ENCODE results near the gene MX2. TPM values are rescaled to one million over a fixed set of nuclear protein-coding genes. Genes with fewer than 3 reads are reported as not detected.

The MX2 gene
- total and polyA plus RNA-seq, 2 donors (not counting 3 experiments of a cell fraction or from before 2014, with no cell fraction given): 0.01 TPM; not detected in 1

DNA sequence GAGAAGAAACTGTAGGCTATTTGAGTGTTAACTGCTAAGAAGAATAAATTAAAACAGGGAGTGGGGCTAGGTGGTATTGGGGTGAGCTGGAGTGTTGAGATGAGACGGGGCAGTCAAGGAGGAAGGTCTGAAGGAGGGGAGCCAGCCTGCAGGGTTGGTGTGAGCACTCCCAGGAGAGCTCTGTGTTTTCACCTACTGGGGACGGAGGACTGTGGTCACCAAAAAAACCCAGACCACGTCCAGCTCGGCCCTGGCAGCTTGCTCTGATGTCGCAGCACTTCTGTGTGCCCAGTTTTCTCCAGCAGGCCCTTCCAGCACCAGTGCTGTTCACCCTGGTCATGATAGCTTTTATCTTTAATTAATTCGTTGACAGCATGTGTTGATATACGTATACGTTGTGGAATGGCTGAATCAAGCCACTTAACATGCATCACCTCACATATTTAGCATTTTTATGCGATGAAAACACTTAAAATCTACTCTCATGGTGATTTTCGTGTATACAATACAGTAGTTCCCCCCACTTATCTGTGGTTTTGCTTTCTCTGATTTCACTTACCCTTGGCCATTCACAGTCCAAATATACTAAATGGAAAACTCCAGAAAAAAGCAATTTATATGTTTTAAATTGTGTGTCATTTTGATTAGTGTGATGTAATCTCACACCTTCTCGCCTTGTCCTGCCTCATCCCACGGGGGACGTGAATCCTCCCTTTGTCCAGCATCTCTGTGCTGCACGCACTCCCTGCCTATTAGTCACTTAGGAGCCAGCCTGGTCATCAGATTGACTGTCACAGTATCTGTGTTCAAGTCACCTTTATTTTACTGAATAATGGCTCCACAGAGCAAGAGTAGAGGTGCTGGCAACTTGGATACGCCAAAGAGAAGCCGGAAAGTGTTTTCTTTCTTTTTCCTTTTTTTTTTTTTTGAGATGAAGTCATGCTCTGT lies 32.9 kb upstream of the MX2 start:
- POLR2A ChIA-PET: no interaction called here
- FAIRE-seq (no peak), DNase-seq (ENCODE audit: low read depth, low spot score) (no peak)
- Histone ChIP-seq H3K9me3 (replicated peaks; ENCODE audit: control insufficient read depth, insufficient read depth, low read length) (no peaks in the 10 kb centered on the region), H3K36me3 (ENCODE audit: control insufficient read depth in 2 of 2, extremely low read depth in 1 of 2, insufficient read depth in 2 of 2, low read length in 2 of 2) (no peaks in the 10 kb centered on the region), H3K4me1 (ENCODE audit: control insufficient read depth, extremely low read depth, insufficient read depth, low read length) (no peaks in the 10 kb centered on the region), H3K9ac (replicated peaks; ENCODE audit: extremely low read depth, insufficient read depth, low read length) (no peak overlapping the region), H3K4me2 (ENCODE audit: insufficient read depth, low read length) (no peak overlapping the region), H3K27me3 (ENCODE audit: control insufficient read depth in 2 of 2, insufficient read depth in 2 of 2, low read length in 2 of 2) (no peaks in the 10 kb centered on the region), H3K9me1 (replicated peaks; ENCODE audit: control insufficient read depth, extremely low read depth, insufficient read depth, low read length) (no peaks in the 10 kb centered on the region), H3K4me3 (replicated peaks in 1 of 3; ENCODE audit: insufficient read depth in 1 of 3, low read depth in 1 of 3, low read length in 3 of 3) (no peak overlapping the region), H4K20me1 (replicated peaks; ENCODE audit: control insufficient read depth, extremely low read depth, insufficient read depth, low read length) (no peaks in the 10 kb centered on the region), H3K27ac (ENCODE audit: insufficient read depth, low read depth, low read length) (no peak overlapping the region), H3K79me2 (ENCODE audit: control insufficient read depth, insufficient read depth, low read length) (no peaks in the 10 kb centered on the region), H2AFZ (ENCODE audit: low read depth, low read length) (no peak overlapping the region)
- intact Hi-C loops (cut with micrococcal nuclease): no loop called here
- TF ChIP-seq MYC (IDR thresholded peaks at IDR 0.05; ENCODE audit: low read depth, low read length) (no peak), POLR2AphosphoS5 (IDR thresholded peaks at IDR 0.05; ENCODE audit: insufficient read depth, low read depth, low read length) (no peak), POLR2A (IDR thresholded peaks at IDR 0.05; ENCODE audit: low read depth, low read length) (no peak), EZH2 (IDR thresholded peaks at IDR 0.05; ENCODE audit: borderline replicate concordance, low read depth, low read length, severe bottlenecking) (no peak), JUN (IDR thresholded peaks at IDR 0.05; ENCODE audit: borderline replicate concordance, insufficient read depth, insufficient read length, low read depth) (no peak), FOS (IDR thresholded peaks at IDR 0.05; ENCODE audit: borderline replicate concordance, insufficient read depth, low read length) (no peak), CTCF (IDR thresholded peaks at IDR 0.05; ENCODE audit: extremely low read depth in 1 of 2, insufficient read depth in 1 of 2, low read depth in 1 of 2, low read length in 2 of 2) (no peak), GATA2 (IDR thresholded peaks at IDR 0.05; ENCODE audit: insufficient read depth, insufficient read length, low read depth, low read length) (no peak)
- TF ChIP-seq, protein P1, sequence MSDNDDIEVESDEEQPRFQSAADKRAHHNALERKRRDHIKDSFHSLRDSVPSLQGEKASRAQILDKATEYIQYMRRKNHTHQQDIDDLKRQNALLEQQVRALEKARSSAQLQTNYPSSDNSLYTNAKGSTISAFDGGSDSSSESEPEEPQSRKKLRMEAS (IDR thresholded peaks at IDR 0.05; ENCODE audit: insufficient read depth, insufficient read length): no peak
- CTCF ChIA-PET: no interaction called here
- no TSS peak for BruUV-seq (replicated peaks)
- dilution Hi-C loops (cut with MboI; ENCODE audit: extremely low pct_ligation_motif_present, low sequenced_read_pairs): no loop called here

Measured in endothelial cell of umbilical vein (primary cell).